GM18861 (cell line): ENCODE results near the gene HOATZ.

Source experiments
- ATAC-seq: cut with Tn5 transposase; IDR thresholded peaks from one replicate; pipeline ENCODE4 v1.9.1; 2021; ENCODE audit not compliant: unreplicated experiment

HOATZ gene

GRCh38 chr11:111548525-111548924 is 33.9 kb downstream of the HOATZ start:
- no peak for ATAC-seq

GRCh38 chr11:111549196-111549868 is 34.8 kb downstream of the HOATZ start:
- no peak for ATAC-seq

GRCh38 chr11:111549869-111550203 is 35.3 kb downstream of the HOATZ start:
- no peak for ATAC-seq

- ATAC-seq: no peak
Measured at GRCh38 chr11:111550258-111550657, 35.7 kb downstream of the HOATZ start.

GRCh38 chr11:111554532-111554931 is 40.0 kb downstream of the HOATZ start:
- ATAC-seq: no peak

- no peak for ATAC-seq
Measured at GRCh38 chr11:111555255-111555654, 40.7 kb downstream of the HOATZ start.

- ATAC-seq: no peak
Measured at GRCh38 chr11:111557425-111558111, 43.0 kb downstream of the HOATZ start.

GRCh38 chr11:111559800-111560464 is 45.4 kb downstream of the HOATZ start:
- no peak for ATAC-seq

- ATAC-seq: no peak
Measured at GRCh38 chr11:111560800-111561199, 46.2 kb downstream of the HOATZ start.

DNA sequence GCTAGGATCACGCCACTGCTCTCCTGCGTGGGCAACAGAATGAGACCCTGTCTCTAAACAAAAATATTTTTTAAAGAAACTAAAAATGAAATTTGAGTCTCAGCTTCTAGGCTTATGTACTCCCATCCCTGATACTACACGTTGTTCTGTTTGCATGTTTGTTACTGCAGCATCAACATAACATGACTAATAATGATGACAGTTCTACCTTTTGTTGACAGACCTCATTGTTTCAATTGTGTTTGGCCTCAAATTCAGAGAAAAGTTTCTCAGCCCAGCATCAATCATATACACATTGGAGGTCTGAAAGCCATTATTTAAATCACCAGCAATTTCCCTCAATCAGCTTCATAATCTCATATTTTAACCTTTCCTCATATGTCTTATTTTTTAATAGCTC is 46.7 kb downstream of the HOATZ start:
- ATAC-seq: no peak

GRCh38 chr11:111561791-111562325 is 47.3 kb downstream of the HOATZ start:
- ATAC-seq: no peak

DNA sequence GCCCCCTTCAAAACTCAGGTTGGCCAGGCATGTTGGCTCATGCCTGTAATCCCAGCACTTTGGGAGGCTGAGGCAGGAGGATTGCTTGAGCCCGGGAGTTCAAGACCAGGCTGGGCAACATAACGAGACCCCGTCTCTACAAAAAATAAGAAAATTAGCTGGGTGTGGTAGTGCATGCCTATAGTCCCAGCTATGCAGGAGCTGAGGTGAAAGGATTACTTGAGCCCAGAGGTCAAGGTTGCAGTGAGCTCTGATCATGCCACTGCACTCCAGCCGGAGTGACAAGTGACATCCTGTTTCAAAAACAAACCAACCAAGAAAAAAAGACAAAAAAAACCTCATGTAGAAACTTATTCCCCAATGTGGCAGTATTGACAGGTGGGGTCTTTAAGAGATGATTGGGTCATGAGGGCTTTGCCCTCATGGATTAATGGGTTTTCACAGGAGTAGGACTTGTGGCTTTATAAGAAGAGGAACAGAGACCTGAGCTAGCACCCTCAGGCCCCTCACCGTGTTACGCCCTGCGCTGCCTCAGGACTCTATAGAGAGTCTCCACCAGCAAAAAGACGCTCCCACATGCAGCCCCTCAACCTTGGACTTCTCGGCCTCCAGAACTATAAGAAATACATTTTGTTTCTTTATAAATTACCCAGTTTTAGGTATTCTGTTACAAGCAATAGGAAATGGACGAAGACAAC is 48.3 kb downstream of the HOATZ start:
- ATAC-seq: no peak

DNA sequence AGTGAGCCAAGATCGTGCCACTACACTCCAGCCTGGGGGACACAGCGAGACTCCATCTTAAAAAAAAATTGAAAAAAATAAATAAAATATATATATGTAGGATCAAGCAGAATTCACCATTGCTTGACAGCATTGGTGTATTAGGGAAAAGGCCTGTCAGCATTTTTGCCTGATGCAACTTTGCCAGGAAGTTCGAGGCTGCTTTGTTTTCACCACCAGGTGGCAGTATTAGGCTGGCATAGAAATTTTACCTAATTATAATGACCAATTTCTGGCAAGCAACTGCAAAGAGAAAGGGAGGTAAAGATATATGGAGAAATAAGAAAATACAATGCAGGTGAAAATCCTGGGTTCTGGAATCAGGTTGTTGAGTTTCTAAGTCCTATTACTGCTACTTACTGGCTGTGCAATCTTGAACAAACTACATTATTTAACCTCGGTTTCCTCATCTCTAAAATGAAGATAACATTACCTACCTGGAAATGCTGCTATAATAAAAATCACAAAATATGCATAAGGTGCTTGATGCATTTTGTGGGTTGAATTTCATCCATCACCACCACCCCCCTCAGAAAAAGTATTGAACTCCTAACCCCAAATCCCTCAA is 50.6 kb downstream of the HOATZ start:
- no peak for ATAC-seq

DNA sequence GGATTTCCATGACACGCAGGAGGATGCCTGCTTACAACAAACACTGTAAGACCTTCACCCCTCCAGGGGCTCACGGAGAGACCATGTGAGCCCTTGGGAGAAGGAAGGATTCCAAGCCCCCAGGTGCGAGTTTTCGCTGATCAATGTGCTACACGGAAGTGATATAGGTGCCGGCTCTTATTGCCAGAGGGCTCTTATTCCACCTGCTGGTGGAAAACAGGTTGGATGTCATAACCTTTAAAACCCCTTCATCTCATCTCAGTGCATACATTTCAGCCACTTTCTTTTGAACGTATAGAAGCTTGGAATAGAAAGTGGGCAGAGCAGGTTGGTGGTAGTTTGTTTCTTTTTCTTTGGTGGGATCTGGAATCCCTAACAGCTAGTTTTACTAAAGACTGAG is 51.7 kb downstream of the HOATZ start:
- no peak for ATAC-seq

DNA sequence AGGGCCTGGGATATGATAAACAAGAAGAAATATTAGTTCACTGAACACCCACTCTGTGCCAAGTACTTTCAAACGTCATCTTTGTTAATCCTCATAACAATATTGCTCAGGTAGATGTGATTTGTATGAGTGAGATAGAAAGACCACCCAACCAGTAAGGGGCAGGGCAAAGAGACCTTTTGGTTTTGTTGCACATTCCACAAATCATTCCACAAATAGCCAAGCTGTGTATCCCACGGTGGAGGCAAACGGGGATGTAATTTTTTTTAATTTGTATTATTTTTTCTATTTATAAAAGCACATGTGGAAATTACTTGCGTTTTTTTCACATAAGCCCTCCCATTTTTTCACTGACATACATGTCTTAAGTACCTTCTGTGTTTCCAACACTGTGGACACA is 54.9 kb downstream of the HOATZ start:
- no peak for ATAC-seq

- no peak for ATAC-seq
Measured at GRCh38 chr11:111570796-111571195, 56.2 kb downstream of the HOATZ start.

DNA sequence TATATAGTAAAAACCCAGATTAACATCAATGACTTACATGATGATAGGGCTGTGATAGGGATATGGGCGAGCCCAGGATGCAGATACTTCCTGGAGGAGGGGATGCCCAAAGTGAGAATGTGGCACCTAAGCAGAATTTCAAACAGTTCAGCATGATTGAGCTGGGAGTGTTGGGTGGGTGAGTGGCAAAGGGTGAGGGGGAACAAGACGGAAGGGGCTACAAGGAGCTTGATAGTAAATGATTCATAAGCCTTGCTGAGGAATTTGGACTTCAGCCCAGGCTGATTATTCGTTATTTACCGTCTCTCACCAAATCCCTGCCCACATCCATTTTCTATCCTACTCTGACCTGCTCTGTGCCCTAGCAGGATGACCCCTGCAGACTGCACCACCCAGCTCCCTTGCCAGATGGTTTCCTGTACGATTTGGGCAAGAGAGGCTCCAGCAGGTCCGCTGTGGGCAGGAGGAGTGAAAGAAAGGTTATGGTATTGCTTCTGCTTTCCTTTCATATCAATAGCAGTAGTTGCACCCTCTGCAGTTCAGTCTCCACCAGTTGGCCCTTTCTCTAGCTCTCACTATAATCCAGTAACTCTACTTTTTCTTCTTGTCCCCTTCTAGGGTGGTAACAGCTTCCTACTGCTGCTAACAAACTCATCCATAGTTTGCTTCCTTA is 57.4 kb downstream of the HOATZ start:
- ATAC-seq: no peak

- ATAC-seq: no peak
Measured at GRCh38 chr11:111572581-111572980, 58.0 kb downstream of the HOATZ start.

GRCh38 chr11:111573821-111574249 is 59.3 kb downstream of the HOATZ start:
- ATAC-seq: no peak
